ENCODE data around the gene TXNDC15.

TXNDC15 gene

DNA sequence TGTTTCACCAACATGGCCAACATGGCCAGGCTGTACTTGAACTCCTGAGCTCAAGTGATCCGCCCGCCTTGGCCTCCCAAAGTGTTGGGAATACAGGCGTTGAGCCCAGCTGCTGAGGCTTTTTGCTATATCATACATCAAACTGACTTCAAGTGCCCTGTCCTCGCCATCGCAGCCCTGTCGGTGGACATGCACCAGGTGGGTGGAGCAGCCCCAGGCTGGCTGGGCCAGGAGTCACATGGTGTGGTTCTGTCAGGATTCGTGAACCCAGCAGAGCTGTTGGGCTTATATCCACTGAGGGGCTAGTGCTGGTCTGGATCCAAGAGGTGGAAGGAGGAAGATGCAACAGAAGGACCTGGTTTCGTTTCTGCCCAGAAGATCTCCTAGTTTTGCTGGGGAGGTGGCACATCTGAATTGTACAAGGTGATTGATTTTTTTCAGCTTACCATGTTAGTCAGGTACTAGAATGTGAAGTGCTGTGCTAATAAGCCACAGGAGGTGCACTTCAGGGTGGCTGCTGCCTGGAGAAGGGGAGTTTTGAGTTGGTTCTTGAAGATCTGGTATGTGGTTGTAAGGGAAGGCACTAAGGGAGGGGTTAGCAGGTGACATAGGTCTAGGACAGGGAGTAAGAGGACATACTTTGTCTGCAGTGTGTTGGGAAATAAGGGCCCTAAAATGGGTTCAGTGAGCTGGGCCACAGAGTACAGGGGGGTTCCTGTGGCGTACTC, 46.8 kb downstream of the TXNDC15 start:
- DNase-seq (ENCODE audit: low read depth in 3 of 3) = no peak

DNA sequence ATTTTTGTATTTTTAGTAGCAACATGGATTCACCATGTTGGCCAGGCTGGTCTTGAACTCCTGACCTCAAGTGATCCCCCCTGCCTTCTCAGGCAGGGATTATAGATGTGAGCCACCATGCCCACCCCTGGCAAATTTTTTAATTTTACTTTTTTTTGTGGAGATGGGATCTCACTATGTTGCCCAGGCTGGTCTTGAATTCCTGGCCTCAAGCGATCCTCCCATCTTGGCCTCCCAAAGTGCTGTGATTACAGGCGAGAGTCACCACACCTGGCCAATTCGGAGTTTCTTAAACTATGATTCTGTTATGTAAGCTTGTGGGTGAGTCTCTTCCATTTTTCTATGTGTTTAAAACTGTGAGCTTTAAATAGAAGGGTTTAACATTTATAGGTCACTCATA, 58.3 kb downstream of the TXNDC15 start:
- no peak for DNase-seq (ENCODE audit: low read depth in 3 of 3)

DNA sequence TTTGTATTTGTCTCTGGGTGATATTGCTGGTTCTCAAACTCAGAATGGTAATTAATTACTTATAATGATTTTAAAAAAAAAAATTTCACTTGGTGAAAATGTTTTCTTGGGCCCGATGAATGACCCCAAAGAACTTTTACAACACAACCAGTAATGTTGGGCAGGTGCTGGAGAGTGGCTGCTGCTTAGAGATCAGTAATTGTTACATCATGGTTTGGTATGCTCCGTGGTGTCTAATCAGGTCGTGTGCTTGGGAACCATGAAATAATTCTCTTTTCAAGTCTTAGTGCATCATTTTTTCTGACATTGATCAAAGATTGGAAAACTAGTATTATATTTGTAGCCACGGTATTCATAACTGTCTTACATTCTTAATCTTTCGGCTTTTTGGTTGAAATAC, 60.0 kb downstream of the TXNDC15 start:
- no peak for DNase-seq (ENCODE audit: low read depth in 3 of 3)

- DNase-seq (ENCODE audit: low read depth in 3 of 3) = no peak
These were observed 61.8 kb downstream of the TXNDC15 start for GRCh38 chr5:134935711-134936602.

GRCh38 chr5:134937526-134937925, 63.4 kb downstream of the TXNDC15 start:
- DNase-seq (ENCODE audit: low read depth in 3 of 3) = no peak

DNA sequence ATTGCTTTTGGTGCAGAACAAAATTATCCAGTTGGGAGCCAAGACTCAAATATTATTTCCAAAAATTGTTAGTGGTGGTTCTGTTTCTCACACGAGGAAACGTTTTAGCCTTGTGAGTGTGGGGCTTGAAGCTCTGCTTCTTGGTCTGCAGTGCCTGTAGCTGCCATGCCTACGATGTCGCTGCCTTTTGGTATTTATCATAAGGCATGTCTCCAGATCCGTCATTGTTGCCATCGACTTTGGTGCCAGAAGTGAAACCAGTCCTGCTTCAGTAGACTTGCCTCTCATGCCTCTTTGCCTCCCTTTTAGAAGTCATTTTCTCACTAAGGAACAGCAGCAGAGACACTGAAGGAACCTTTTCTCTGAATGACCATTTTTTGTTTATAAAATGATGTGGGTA, 63.9 kb downstream of the TXNDC15 start:
- DNase-seq (ENCODE audit: low read depth in 3 of 3) = no peak

GRCh38 chr5:134939500-134939899, 65.3 kb downstream of the TXNDC15 start:
- no peak for DNase-seq (ENCODE audit: low read depth in 3 of 3)

DNA sequence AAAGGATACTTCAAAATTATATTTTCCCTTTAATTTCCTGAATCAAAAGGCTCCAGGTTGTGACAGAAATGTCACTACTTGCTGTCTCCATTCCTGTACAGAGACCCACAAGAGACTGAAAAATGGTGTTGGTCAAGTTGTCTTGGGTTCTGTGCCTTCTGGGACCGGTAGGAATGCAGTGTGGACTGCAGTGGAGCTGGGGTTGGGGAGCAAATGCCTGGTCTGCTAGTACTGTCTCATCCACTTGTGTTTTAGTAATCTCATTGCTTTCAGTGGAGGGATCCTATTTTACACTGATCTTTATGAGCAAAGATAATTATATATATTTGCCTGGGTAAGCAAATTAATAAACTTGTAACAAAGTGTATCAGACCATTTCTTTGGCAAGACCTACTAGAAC, 69.4 kb downstream of the TXNDC15 start:
- no peak for DNase-seq (ENCODE audit: low read depth in 3 of 3)

DNA sequence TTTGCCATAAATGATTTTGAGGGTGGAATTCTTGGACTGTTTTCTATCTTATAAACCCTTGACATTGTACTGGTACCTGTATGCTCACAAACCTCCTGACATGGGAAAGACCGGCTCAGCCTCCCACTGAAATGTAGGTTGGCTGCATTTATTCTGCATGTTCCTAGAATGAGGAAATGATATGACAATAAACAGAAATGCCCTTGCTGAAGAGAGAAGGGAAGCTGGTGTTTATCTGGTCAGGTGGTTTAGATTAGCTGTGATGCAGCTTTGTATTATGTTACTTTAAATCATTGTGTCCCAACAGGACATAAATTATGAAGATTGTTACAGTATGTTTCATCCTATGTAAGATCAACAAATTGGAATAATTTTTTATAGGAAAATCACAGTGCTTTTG, 70.5 kb downstream of the TXNDC15 start:
- no peak for DNase-seq (ENCODE audit: low read depth in 3 of 3)

GRCh38 chr5:134945041-134945440, 70.9 kb downstream of the TXNDC15 start:
- no peak for DNase-seq (ENCODE audit: low read depth in 3 of 3)

- no peak for DNase-seq (ENCODE audit: low read depth in 3 of 3)
These were observed 74.7 kb downstream of the TXNDC15 start for GRCh38 chr5:134948911-134949310.

DNA sequence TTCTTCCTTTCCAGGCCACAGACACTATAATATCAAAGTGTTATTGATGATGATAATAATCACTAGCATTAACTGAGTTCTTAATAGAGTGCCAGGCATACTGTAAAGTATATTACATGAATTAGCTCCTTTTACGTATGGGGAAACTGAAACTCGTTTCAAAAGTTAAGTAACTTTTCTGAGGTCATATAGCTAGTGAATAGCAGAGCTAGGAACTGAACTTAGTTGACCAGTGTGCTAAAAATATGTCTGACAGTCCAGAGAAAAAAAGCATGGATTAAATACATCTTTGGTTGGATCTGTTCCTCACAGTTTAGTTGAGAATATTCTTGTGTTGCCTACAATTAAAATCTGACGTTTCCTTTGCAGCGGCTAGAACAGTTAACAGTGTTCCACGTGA, 75.1 kb downstream of the TXNDC15 start:
- no peak for DNase-seq (ENCODE audit: low read depth in 3 of 3)
